Stomach smooth muscle (tissue), 2 donors: ENCODE measurements around the gene KCNK3.

Source experiments
- H3K27ac ChIP-seq: one replicate; pipeline ENCODE4 v1.7.0; 2013; ENCODE audit warnings: mild to moderate bottlenecking, low read length, inconsistent platforms
- H3K27me3 ChIP-seq, 2 donors: one replicate each; pipeline ENCODE4 v1.7.0; 2013; ENCODE audit warnings: low read length in 2 of 2; ENCODE audit not compliant: insufficient read depth in 2 of 2, control insufficient read depth in 1 of 2
- H3K36me3 ChIP-seq, 2 donors: one replicate each; pipeline ENCODE4 v1.7.0; 2013; ENCODE audit warnings: low read length in 2 of 2; ENCODE audit not compliant: control insufficient read depth in 2 of 2, insufficient read depth in 2 of 2
- H3K4me1 ChIP-seq: one replicate; pipeline ENCODE4 v1.7.0; 2013; ENCODE audit warnings: low read length; ENCODE audit not compliant: control insufficient read depth, insufficient read depth
- H3K4me3 ChIP-seq, 2 donors: one replicate each; pipeline ENCODE4 v1.7.0; 2013; ENCODE audit warnings: low read length in 2 of 2
- H3K9ac ChIP-seq, 2 donors: one replicate each; pipeline ENCODE4 v1.7.0; 2013; ENCODE audit warnings: low read length in 2 of 2, mild to moderate bottlenecking in 1 of 2
- H3K9me3 ChIP-seq, 2 donors: one replicate each; pipeline ENCODE4 v1.7.0; 2013; ENCODE audit warnings: low read length in 2 of 2; ENCODE audit not compliant: control insufficient read depth in 2 of 2
- donor health status: healthy.
- donor health status: Pancreatic carcinoma.

The KCNK3 gene

GRCh38 chr2:26691881-26692278, 642 bp upstream of the KCNK3 start:
- Histone ChIP-seq H3K4me1 (peaks cover 43% of the 10 kb centered on the region), H3K27ac (peak overlapping the region; percentile 92), H3K27me3 (peaks cover 5 to 14% of the 10 kb centered on the region in 2 donors), H3K9me3 (no peaks in the 10 kb centered on the region), H3K9ac (peak overlapping the region; percentile 45 to 62), H3K36me3 (no peaks in the 10 kb centered on the region), H3K4me3 (peak overlapping the region in 1 of 2 donors; percentile 40)

- Histone ChIP-seq H3K4me1 (peaks cover 34% of the 10 kb centered on the region), H3K9ac (peak overlapping the region in 1 of 2 donors; percentile 47), H3K9me3 (no peaks in the 10 kb centered on the region), H3K27ac (peak overlapping the region; percentile 31), H3K4me3 (peak overlapping the region; percentile 10 to 76), H3K27me3 (peaks cover 5 to 14% of the 10 kb centered on the region in 2 donors), H3K36me3 (no peaks in the 10 kb centered on the region)
These were observed 651 bp downstream of the KCNK3 start for GRCh38 chr2:26692897-26693849.

GRCh38 chr2:26694001-26694400, 1.5 kb downstream of the KCNK3 start:
- Histone ChIP-seq H3K27me3 (peaks cover 5 to 14% of the 10 kb centered on the region in 2 donors), H3K4me3 (peak overlapping the region; percentile 10 to 76), H3K9ac (no peak overlapping the region), H3K27ac (no peak overlapping the region), H3K9me3 (no peaks in the 10 kb centered on the region), H3K36me3 (no peaks in the 10 kb centered on the region), H3K4me1 (peaks cover 34% of the 10 kb centered on the region)

GRCh38 chr2:26696351-26696816, 3.9 kb downstream of the KCNK3 start:
- H3K4me1 ChIP-seq, result peaks cover 28% of the 10 kb centered on the region
- no peak overlapping the region for H3K4me3 ChIP-seq
- peaks cover 5 to 14% of the 10 kb centered on the region in 2 donors for H3K27me3 ChIP-seq
- no peaks in the 10 kb centered on the region for H3K9me3 ChIP-seq
- H3K9ac ChIP-seq, result no peak overlapping the region
- peaks cover 2 to 3% of the 10 kb centered on the region in 2 donors for H3K36me3 ChIP-seq
- no peak overlapping the region for H3K27ac ChIP-seq

- H3K27ac ChIP-seq, result no peak overlapping the region
- H3K4me1 ChIP-seq, result peaks cover 19% of the 10 kb centered on the region
- peaks cover 5 to 14% of the 10 kb centered on the region in 2 donors for H3K27me3 ChIP-seq
- no peaks in the 10 kb centered on the region for H3K9me3 ChIP-seq
- peaks cover 2 to 3% of the 10 kb centered on the region in 2 donors for H3K36me3 ChIP-seq
- no peak overlapping the region for H3K4me3 ChIP-seq
- no peak overlapping the region for H3K9ac ChIP-seq
These were observed 4.9 kb downstream of the KCNK3 start for GRCh38 chr2:26697425-26697824.

GRCh38 chr2:26699295-26699694, 6.8 kb downstream of the KCNK3 start:
- Histone ChIP-seq H3K9me3 (no peaks in the 10 kb centered on the region), H3K36me3 (peaks cover 2 to 3% of the 10 kb centered on the region in 2 donors), H3K4me1 (peaks cover 6% of the 10 kb centered on the region), H3K9ac (no peak overlapping the region), H3K27ac (no peak overlapping the region), H3K27me3 (peaks cover under 1 to 6% of the 10 kb centered on the region in 2 donors), H3K4me3 (no peak overlapping the region)

GRCh38 chr2:26700078-26700477, 7.6 kb downstream of the KCNK3 start:
- no peaks in the 10 kb centered on the region for H3K27me3 ChIP-seq
- no peak overlapping the region for H3K9ac ChIP-seq
- H3K4me3 ChIP-seq, result no peak overlapping the region
- no peaks in the 10 kb centered on the region for H3K9me3 ChIP-seq
- H3K27ac ChIP-seq, result no peak overlapping the region
- H3K4me1 ChIP-seq, result peaks cover 7% of the 10 kb centered on the region
- H3K36me3 ChIP-seq, result peaks cover 2 to 3% of the 10 kb centered on the region in 2 donors

DNA sequence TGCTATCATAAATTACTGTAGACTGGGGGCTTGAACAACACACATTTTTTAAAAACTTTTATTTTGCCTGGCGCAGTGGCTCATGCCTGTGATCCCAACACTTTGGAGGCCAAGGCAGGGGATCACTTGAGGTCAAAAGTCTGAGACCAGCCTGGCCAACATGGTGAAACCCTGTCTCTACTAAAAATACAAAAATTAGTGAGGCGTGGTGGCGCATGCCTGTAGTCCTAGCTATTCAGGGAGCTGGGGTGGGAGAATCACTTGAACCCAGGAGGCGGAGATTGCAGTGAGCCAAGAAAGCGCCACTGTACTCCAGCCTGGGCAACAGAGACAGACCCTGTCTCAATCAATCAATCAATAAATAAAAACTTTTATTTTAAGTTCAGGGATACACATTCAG, 9.1 kb downstream of the KCNK3 start:
- Histone ChIP-seq H3K4me3 (no peak overlapping the region), H3K27ac (no peak overlapping the region), H3K27me3 (no peaks in the 10 kb centered on the region), H3K36me3 (peaks cover 2 to 3% of the 10 kb centered on the region in 2 donors), H3K9me3 (no peaks in the 10 kb centered on the region), H3K4me1 (peaks cover 7% of the 10 kb centered on the region), H3K9ac (no peak overlapping the region)

DNA sequence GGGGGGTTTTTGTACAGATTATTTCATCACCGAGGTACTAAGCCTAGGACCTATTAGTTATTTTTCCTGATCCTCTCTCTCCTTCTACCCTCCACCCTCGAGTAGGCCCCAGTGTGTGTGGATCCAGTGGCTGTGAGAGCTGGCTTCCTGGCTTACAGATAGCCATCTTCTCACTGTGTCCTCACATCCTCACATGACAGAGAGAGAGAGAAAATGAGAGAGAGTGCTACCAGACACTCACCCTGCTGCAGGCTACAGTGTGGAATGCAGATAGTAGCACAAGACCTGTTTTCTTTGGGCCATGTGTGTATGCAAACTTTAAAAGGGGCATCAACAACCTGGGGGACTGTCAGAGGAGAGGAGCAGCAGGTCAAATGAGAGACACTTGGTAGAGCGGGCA, 9.5 kb downstream of the KCNK3 start:
- H3K27ac ChIP-seq, result no peak overlapping the region
- H3K27me3 ChIP-seq, result no peaks in the 10 kb centered on the region
- H3K36me3 ChIP-seq, result peaks cover 2 to 3% of the 10 kb centered on the region in 2 donors
- H3K9ac ChIP-seq, result no peak overlapping the region
- H3K4me3 ChIP-seq, result no peak overlapping the region
- H3K4me1 ChIP-seq, result peaks cover 11% of the 10 kb centered on the region
- H3K9me3 ChIP-seq, result no peaks in the 10 kb centered on the region

- Histone ChIP-seq H3K9me3 (no peaks in the 10 kb centered on the region), H3K4me3 (no peak overlapping the region), H3K4me1 (peaks cover 24% of the 10 kb centered on the region), H3K9ac (no peak overlapping the region), H3K27me3 (no peaks in the 10 kb centered on the region), H3K36me3 (peaks cover 2 to 3% of the 10 kb centered on the region in 2 donors), H3K27ac (peak overlapping the region; percentile 11)
These were observed 12.0 kb downstream of the KCNK3 start for GRCh38 chr2:26704441-26704977.
